GM10266 (cell line): ENCODE measurements around the gene OVOL1.
A peak's percentile ranks its signal among the peaks of the same experiment; 100 is the strongest.

Experiments
- DNase-seq: peaks from one replicate; pipeline ENCODE4 v3.0.0; 2012; ENCODE audit errors: extremely low spot score
- CTCF ChIP-seq: IDR thresholded peaks from 2 replicates; pipeline ENCODE4 v1.5.1; 2012; ENCODE audit warnings: mild to moderate bottlenecking, low read depth; ENCODE audit not compliant: control insufficient read depth, insufficient read depth; ENCODE audit errors: missing control alignments

OVOL1 gene

GRCh38 chr11:65782816-65783228 lies 4.0 kb upstream of the OVOL1 start:
- no peak for TF ChIP-seq CTCF
- no peak for DNase-seq

GRCh38 chr11:65785319-65786007 lies 1.4 kb upstream of the OVOL1 start:
- no peak for DNase-seq
- no peak for TF ChIP-seq CTCF

- DNase-seq, result peak; percentile 51
- no peak for TF ChIP-seq CTCF
These were observed 666 bp upstream of the OVOL1 start for GRCh38 chr11:65786008-65786785.

GRCh38 chr11:65787649-65788622 lies 1.1 kb downstream of the OVOL1 start:
- peak; percentile 71 for DNase-seq
- no peak for TF ChIP-seq CTCF

- no peak for TF ChIP-seq CTCF
- DNase-seq, result no peak
These were observed 2.0 kb downstream of the OVOL1 start for GRCh38 chr11:65788821-65789220.

- DNase-seq, result no peak
- no peak for TF ChIP-seq CTCF
These were observed 2.6 kb downstream of the OVOL1 start for GRCh38 chr11:65789230-65790103.
